ENCODE data around the gene FHIT.

DNA sequence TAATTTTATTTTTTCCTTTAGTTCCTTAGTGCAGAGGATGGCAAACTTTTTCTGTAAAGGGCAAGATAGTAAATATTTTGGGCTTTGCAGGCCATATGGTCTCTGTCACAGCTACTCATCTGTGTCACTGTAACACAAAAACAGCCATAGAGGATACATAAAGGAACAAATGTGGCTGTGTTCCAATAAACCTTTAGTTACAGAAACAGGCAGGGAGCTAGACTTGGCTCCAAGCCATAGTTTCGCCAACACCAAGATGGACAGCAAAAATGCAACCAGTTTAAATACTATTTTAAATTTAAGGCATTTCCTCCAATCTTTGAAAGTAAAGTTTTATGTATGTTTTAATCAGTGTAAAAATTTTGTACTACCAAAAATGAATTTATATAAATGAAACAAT, 753.4 kb downstream of the FHIT start:
- TF ChIP-seq CTCF (IDR thresholded peaks at IDR 0.05 in 2 of 3, conservative IDR thresholded peaks at IDR 0.05 in 1 of 3; ENCODE audit: control insufficient read depth in 2 of 3, extremely low read depth in 1 of 3, insufficient read depth in 1 of 3, low read depth in 3 of 3, low read length in 3 of 3): no peak
- no peak for TF ChIP-seq FOXK2 (IDR thresholded peaks at IDR 0.05)
- no peak for TF ChIP-seq SIN3A (IDR thresholded peaks at IDR 0.05; ENCODE audit: low read depth, low read length)
- no peak for TF ChIP-seq POLR2AphosphoS2 (IDR thresholded peaks at IDR 0.05; ENCODE audit: low read depth, low read length)
